Measurements from ENCODE around the gene SPSB1.

DNA sequence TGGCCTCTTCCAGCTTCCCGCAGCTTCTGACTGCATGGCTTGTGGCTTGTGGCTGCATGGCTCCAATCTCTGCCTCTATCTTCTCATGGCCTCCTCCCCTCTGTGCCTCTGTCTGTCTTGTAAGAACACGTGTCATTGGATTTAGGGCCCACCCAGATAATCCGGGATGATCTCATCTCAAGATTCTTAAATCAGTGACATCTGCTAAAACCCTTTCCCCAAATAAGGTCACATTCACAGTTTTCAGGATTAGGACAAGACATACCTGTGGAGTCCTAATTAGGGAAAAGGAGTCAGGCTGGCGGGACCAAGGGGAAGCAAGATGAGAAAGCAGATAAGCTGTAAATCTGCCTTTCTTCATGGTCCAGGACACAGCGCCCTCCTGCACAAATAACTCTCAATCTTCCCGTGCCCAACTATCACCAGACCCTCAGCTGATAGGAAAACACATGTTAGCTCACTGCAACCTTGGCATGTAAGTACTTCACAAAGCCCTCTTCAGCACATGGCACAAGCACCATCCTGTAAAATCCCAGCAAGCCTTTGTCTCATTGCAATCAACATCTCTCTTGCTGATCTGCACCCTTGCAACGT is 82.2 kb downstream of the SPSB1 start:
- TF ChIP-seq CTCF (IDR thresholded peaks at IDR 0.05; ENCODE audit: poor library complexity, severe bottlenecking): no peak
- no peak for TF ChIP-seq EP300 (conservative IDR thresholded peaks at IDR 0.05; ENCODE audit: poor library complexity, severe bottlenecking)
- TF ChIP-seq EZH2 (IDR thresholded peaks at IDR 0.05; ENCODE audit: borderline replicate concordance, insufficient read depth, low read length, poor library complexity, severe bottlenecking): no peak
- no peak for TF ChIP-seq REST (IDR thresholded peaks at IDR 0.05; ENCODE audit: borderline replicate concordance)
- TF ChIP-seq TAF1 (IDR thresholded peaks at IDR 0.05; ENCODE audit: low read depth): no peak
- TF ChIP-seq POLR2AphosphoS5 (IDR thresholded peaks at IDR 0.05): no peak
- no peak for TF ChIP-seq RAD21 (conservative IDR thresholded peaks at IDR 0.05)

All from neural cell (in vitro differentiated cells).